ENCODE data around the gene DGKQ. TPM values are rescaled to one million over a fixed set of nuclear protein-coding genes. Genes with fewer than 3 reads are reported as not detected.

The DGKQ gene
- total and polyA plus RNA-seq, 2 of the 13 experiments (the other 11 are each of a cell fraction or from before 2014, with no cell fraction given), result 4.5 to 7.2 TPM

- 44% methylated on average over 15 of the region's 36 CpGs for WGBS (ENCODE audit: low lambda C conversion rate)
- FAIRE-seq, result peak; percentile 21
- BruUV-seq (replicated peaks), result TSS peak; percentile 63
- H4K20me1 ChIP-seq (ENCODE audit: insufficient read depth, low read length), result no peaks in the 10 kb centered on the region
- no peaks in the 10 kb centered on the region for H3K9me3 ChIP-seq (ENCODE audit: low read length)
- H3K27ac ChIP-seq (ENCODE audit: extremely low read length, insufficient read depth, low read length), result peak overlapping the region; percentile 73
- H3K4me2 ChIP-seq (ENCODE audit: low read depth, low read length), result peak overlapping the region; percentile 42
- DNase-seq (ENCODE audit: low spot score), result no peak
- H3K9ac ChIP-seq (ENCODE audit: insufficient read depth, low read depth, low read length), result peak overlapping the region; percentile 48
- POLR2A ChIA-PET, result interaction anchor here (2.4 kb wide), 1 partner anchor 22 kb away, joined by 9 read pairs; the partner anchor contains the start of gene SLC26A1
- no peak overlapping the region for H2AFZ ChIP-seq (ENCODE audit: low read length)
- H3K4me3 ChIP-seq (replicated peaks in 1 of 3; ENCODE audit: insufficient read depth in 1 of 3, low read depth in 2 of 3, low read length in 3 of 3), result peak overlapping the region in 2 of 3 experiments; percentile 42 to 47; a peak in 3 of 6 replicates
- H3K4me1 ChIP-seq (ENCODE audit: insufficient read depth, low read length), result peaks cover 50% of the 10 kb centered on the region
- CTCF ChIA-PET (ENCODE audit: low intra/inter-chr PET ratio, low total read pairs), result no interaction called here
- no peaks in the 10 kb centered on the region; a peak in 2 of 5 replicates for H3K36me3 ChIP-seq (replicated peaks in 1 of 2; ENCODE audit: control insufficient read depth in 1 of 2, insufficient read depth in 2 of 2, low read length in 2 of 2)
- ATAC-seq, result peak; percentile 20
- intact Hi-C loops (cut with micrococcal nuclease; ENCODE audit: unreplicated experiment), result no loop called here
- H3K79me2 ChIP-seq (ENCODE audit: insufficient read depth, low read length), result peaks cover 6% of the 10 kb centered on the region
- in situ Hi-C loops (cut with HindIII; ENCODE audit: extremely low pct_ligation_motif_present, low pct_unique_long_range_greater_than_20kb), result no loop called here
- H3K27me3 ChIP-seq (ENCODE audit: control insufficient read depth in 1 of 2, insufficient read depth in 2 of 2, low read length in 2 of 2), result peaks cover 0 to 6% of the 10 kb centered on the region in 2 experiments; a peak in 1 of 5 replicates
- 0 out of 2 replicates have a peak, but pooled peaks have one; percentile 17 for TF ChIP-seq ZMAT3 (CRISPR knock-in tag; conservative IDR thresholded peaks at IDR 0.05)
- TF ChIP-seq ZSCAN9 (CRISPR knock-in tag; IDR thresholded peaks at IDR 0.05; ENCODE audit: borderline replicate concordance), result no peak
- TF ChIP-seq ZNF296 (CRISPR knock-in tag; conservative IDR thresholded peaks at IDR 0.05), result peak; percentile 92; the same call in 1 of the 2 replicates
- 0 out of 2 replicates have a peak, but pooled peaks have one; percentile 39 for TF ChIP-seq ZFP1 (CRISPR knock-in tag; IDR thresholded peaks at IDR 0.05)
- 0 out of 2 replicates have a peak, but pooled peaks have one; percentile 55 for TF ChIP-seq ZNF678 (CRISPR knock-in tag; IDR thresholded peaks at IDR 0.05)
- no peak for TF ChIP-seq NCOR1 (IDR thresholded peaks at IDR 0.05; ENCODE audit: borderline replicate concordance, low read length)
- TF ChIP-seq HNRNPL (IDR thresholded peaks at IDR 0.05; ENCODE audit: low read depth, low read length), result peak; percentile 97
- no peak for TF ChIP-seq ZNF639 (CRISPR knock-in tag; conservative IDR thresholded peaks at IDR 0.05)
- TF ChIP-seq ZBTB7A (CRISPR knock-in tag; IDR thresholded peaks at IDR 0.05), result peak; percentile 65; the same call in 1 of the 2 replicates
- TF ChIP-seq ZNF703 (CRISPR knock-in tag; IDR thresholded peaks at IDR 0.05; ENCODE audit: borderline replicate concordance), result 0 out of 2 replicates have a peak, but pooled peaks have one; percentile 21
- peak; percentile 23 for TF ChIP-seq PTBP1 (IDR thresholded peaks at IDR 0.05; ENCODE audit: low read depth, low read length, poor library complexity, severe bottlenecking)
- TF ChIP-seq SRSF1 (optimal IDR thresholded peaks at IDR 0.05; ENCODE audit: low read depth, low read length), result peak; percentile 58
- no peak for TF ChIP-seq ELF3 (CRISPR knock-in tag; IDR thresholded peaks at IDR 0.05)
- 0 out of 2 replicates have a peak, but pooled peaks have one; percentile 31 for TF ChIP-seq PPARG (CRISPR knock-in tag; conservative IDR thresholded peaks at IDR 0.05)
- peak; percentile 21; the same call in 1 of the 2 replicates for TF ChIP-seq ZNF276 (CRISPR knock-in tag; IDR thresholded peaks at IDR 0.05; ENCODE audit: low read depth)
- TF ChIP-seq ZBTB43 (CRISPR knock-in tag; conservative IDR thresholded peaks at IDR 0.05), result peak; percentile 58; the same call in 1 of the 2 replicates
- peak; percentile 42; the same call in 1 of the 2 replicates for TF ChIP-seq ZBTB7B (CRISPR knock-in tag; IDR thresholded peaks at IDR 0.05)
- peak; percentile 7; the same call in 1 of the 2 replicates for TF ChIP-seq ZNF644 (CRISPR knock-in tag; IDR thresholded peaks at IDR 0.05; ENCODE audit: low read depth)
- TF ChIP-seq TFAP4 (IDR thresholded peaks at IDR 0.05; ENCODE audit: borderline replicate concordance, low read depth), result peak; percentile 50; the same call in 1 of the 2 replicates
Measured at GRCh38 chr4:1014291-1015167, 41.2 kb upstream of the DGKQ start.
